K562 (cell line): ENCODE data around the gene KRT35. TPM values are rescaled to one million over a fixed set of nuclear protein-coding genes. Genes with fewer than 3 reads are reported as not detected.

Source experiments
- ATAC-seq: fragments of 200-7000 bp; cut with Tn5 transposase; 3 replicates; pipeline ENCODE4 v1.9.1; 2020; ENCODE audit warnings: moderate library complexity
- BruUV-seq: library from RNA; stranded (reverse); fragments of 400-500 nt; replicated peaks from 2 replicates; lab custom pipeline; 2021; lab: Mats Ljungman, UMichigan
- CTCF ChIA-PET: fragments of 300-600 bp; formaldehyde crosslinking; extraction: SDS; loops from one replicate; lab custom pipeline; 2021; ENCODE audit warnings: low intra/inter-chr PET ratio; lab: Yijun Ruan, JAX
- POLR2A ChIA-PET: fragments of 300-600, 350-650 bp; sonication (Branson Sonifier 250); formaldehyde crosslinking; extraction: SDS; loops from one replicate; lab custom pipeline; 2021; ENCODE audit warnings: antibody characterized with exemption, inconsistent platforms; lab: Yijun Ruan, JAX
- DNase-seq, 4 experiments: peaks; one replicate each; pipeline versions ENCODE4 v3.0.0 to v3.0.0-alpha.2; 2011 to 2018; ENCODE audit warnings: low spot score in 3 of 4, mixed read lengths in 3 of 4; ENCODE audit errors: extremely low read depth in 1 of 4
- FAIRE-seq: peaks from 2 replicates; lab custom pipeline; 2011; peaks lifted over from hg19 to GRCh38; lab: Jason Lieb, UNC
- H2AFZ ChIP-seq: 2 replicates; pipeline ENCODE4 v1.6.0; 2011; ENCODE audit warnings: low read depth, low read length, control low read depth, inconsistent platforms
- H3K27ac ChIP-seq: fragments of 200-600 bp; 3 replicates; pipeline ENCODE4 v1.8.0; 2011; ENCODE audit warnings: low read depth, mild to moderate bottlenecking, control low read depth, inconsistent platforms, low read length, moderate library complexity, mixed read lengths; ENCODE audit errors: extremely low read depth
- H3K27me3 ChIP-seq, 2 experiments: fragments of 300-600 bp in 1 of 2; 2 replicates in 1 of 2; 3 replicates in 1 of 2; pipeline versions ENCODE4 v1.6.0 to v1.8.0; 2011; ENCODE audit warnings: inconsistent platforms in 2 of 2, low read length in 2 of 2, mild to moderate bottlenecking in 1 of 2, mixed read lengths in 1 of 2, moderate library complexity in 1 of 2; ENCODE audit not compliant: control insufficient read depth in 2 of 2, insufficient read depth in 2 of 2
- H3K36me3 ChIP-seq: fragments of 300-600 bp; 3 replicates; pipeline ENCODE4 v1.8.0; 2011; ENCODE audit warnings: mild to moderate bottlenecking, low read length, inconsistent platforms; ENCODE audit not compliant: control insufficient read depth, insufficient read depth
- H3K4me1 ChIP-seq, 2 experiments: fragments of 200-600 bp in 1 of 2; replicated peaks in 1 of 2; 2 replicates in 1 of 2; 3 replicates in 1 of 2; pipeline versions ENCODE4 v1.5.1 to v1.8.0; 2011; ENCODE audit warnings: inconsistent platforms in 2 of 2, low read length in 2 of 2, mild to moderate bottlenecking in 1 of 2, mixed read lengths in 1 of 2, moderate library complexity in 1 of 2; ENCODE audit not compliant: control insufficient read depth in 2 of 2, insufficient read depth in 2 of 2
- H3K4me2 ChIP-seq: 2 replicates; pipeline ENCODE4 v1.6.1; 2011; ENCODE audit warnings: low read length, control low read depth, inconsistent platforms, mixed read lengths; ENCODE audit not compliant: insufficient read depth
- H3K4me3 ChIP-seq: fragments of 200-600 bp; sonication (generic), shearing (Covaris generic); 2 replicates; pipeline ENCODE4 v1.5.1; 2016; ENCODE audit warnings: control low read depth, inconsistent platforms
- H3K79me2 ChIP-seq: fragments of 200-600 bp; 3 replicates; pipeline ENCODE4 v1.8.0; 2011; ENCODE audit warnings: low read length, inconsistent platforms; ENCODE audit not compliant: control insufficient read depth, insufficient read depth
- H3K9ac ChIP-seq, 2 experiments: 2 replicates each; pipeline versions ENCODE4 v1.6.0 to v1.6.1; 2011; ENCODE audit warnings: low read depth in 2 of 2, low read length in 2 of 2, control low read depth in 1 of 2, inconsistent platforms in 1 of 2, mild to moderate bottlenecking in 1 of 2, mixed read lengths in 1 of 2; ENCODE audit not compliant: insufficient read depth in 1 of 2
- H3K9me1 ChIP-seq: one replicate; pipeline ENCODE4 v1.6.0; 2011; ENCODE audit warnings: inconsistent platforms, mild to moderate bottlenecking, low read length, moderate library complexity; ENCODE audit not compliant: control insufficient read depth, insufficient read depth
- H3K9me3 ChIP-seq: replicated peaks from 2 replicates; pipeline ENCODE4 v1.5.1; 2011; ENCODE audit warnings: low read depth, low read length, inconsistent platforms; ENCODE audit not compliant: control insufficient read depth, insufficient read depth
- H4K20me1 ChIP-seq: replicated peaks from 2 replicates; pipeline ENCODE4 v1.6.1; 2011; ENCODE audit warnings: low read length, inconsistent platforms, mixed read lengths; ENCODE audit not compliant: control insufficient read depth, insufficient read depth
- AFF1 ChIP-seq, 2 experiments: fragments of 450-650 bp; IDR thresholded peaks; 2 replicates each; pipeline ENCODE4 v1.6.1; 2018; ENCODE audit warnings: mild to moderate bottlenecking in 2 of 2, low read depth in 1 of 2; ENCODE audit not compliant: partially characterized antibody in 2 of 2
- BCLAF1 ChIP-seq, 2 experiments: fragments of 450-650 bp in 1 of 2; IDR thresholded peaks; 2 replicates each; pipeline ENCODE4 v1.6.1; 2011 to 2017; ENCODE audit warnings: low read depth in 2 of 2, antibody characterized with exemption in 1 of 2, borderline replicate concordance in 1 of 2, low read length in 1 of 2, mild to moderate bottlenecking in 1 of 2, mixed read lengths in 1 of 2; ENCODE audit not compliant: control insufficient read depth in 1 of 2
- EWSR1 ChIP-seq: fragments of 450-650 bp; IDR thresholded peaks from 2 replicates; pipeline ENCODE4 v1.6.1; 2018; ENCODE audit warnings: borderline replicate concordance, mild to moderate bottlenecking, low read depth, moderate library complexity; ENCODE audit not compliant: partially characterized antibody
- HDAC3 ChIP-seq: fragments of 450-650 bp; IDR thresholded peaks from 2 replicates; pipeline ENCODE4 v1.6.1; 2018; ENCODE audit warnings: borderline replicate concordance, mild to moderate bottlenecking, moderate library complexity; ENCODE audit not compliant: partially characterized antibody
- PATZ1 ChIP-seq: fragments of 250-450 bp; sonication (Bioruptor Pico); IDR thresholded peaks from 2 replicates; pipeline ENCODE4 v1.5.0; 2020; ENCODE audit warnings: mild to moderate bottlenecking, borderline replicate concordance
- RNF219 ChIP-seq: fragments of 250-450 bp; sonication (Bioruptor Pico); IDR thresholded peaks from 2 replicates; pipeline ENCODE4 v1.5.0; 2022; ENCODE audit warnings: mild to moderate bottlenecking
- ZBTB7A ChIP-seq: IDR thresholded peaks from 2 replicates; pipeline ENCODE4 v1.6.1; 2011; ENCODE audit warnings: low read depth, mild to moderate bottlenecking, low read length, moderate library complexity, borderline replicate concordance; ENCODE audit not compliant: control insufficient read depth
- WGBS: fragments of 100-300 bp; shearing (Covaris generic); methylation state at CpG from one replicate; pipeline ENCODE4 v1.1.6; 2016; ENCODE audit warnings: low coverage, mixed read lengths; ENCODE audit not compliant: insufficient coverage; ENCODE audit errors: missing lambda C conversion rate; 5-methylcytosine and 5-hydroxymethylcytosine counted together
- in situ Hi-C: fragments of 300-500 bp; cut with MboI; formaldehyde crosslinking; loops from 4 replicates; pipeline ENCODE4 v1.15.0; 2018; ENCODE audit warnings: inconsistent platforms, mixed read lengths
- intact Hi-C: fragments of 100-400 bp; cut with micrococcal nuclease; formaldehyde crosslinking; loops from 2 replicates; pipeline ENCODE4 v1.14.2; 2022
- polyA plus RNA-seq, 8 experiments: library from polyadenylated mRNA; depleted of rRNA in 4 of 8; stranded (reverse) in 5 of 8; unstranded in 3 of 8; fragments of >200 nt; fragmentation: Nextera tagmentation in 2 of 8; fragmentation: Illumina TruSeq in 1 of 8; extraction: Ambion mirVana in 2 of 8; extraction: Trizol in 1 of 8; gene quantifications; 2 replicates each; pipeline versions ENCODE4 v1.2.1 to v1.2.3, GENCODE V29; 2011 to 2014; ENCODE audit warnings: inconsistent platforms in 1 of 8, missing spikeins in 1 of 8
- total RNA-seq, 7 experiments: library from RNA; depleted of rRNA in 6 of 7; stranded (reverse); fragments of >200 nt in 6 of 7; fragmentation: Illumina TruSeq in 2 of 7; extraction: Trizol in 2 of 7; gene quantifications; 2 replicates each; pipeline versions ENCODE4 v1.2.1 to v1.2.3, GENCODE V29; 2011 to 2021; ENCODE audit warnings: low replicate concordance in 1 of 7

Gene KRT35
- total and polyA plus RNA-seq, 9 of the 15 experiments (the other 6 are each of a cell fraction or from before 2014, with no cell fraction given) = not detected

- TF ChIP-seq BCLAF1 (IDR thresholded peaks at IDR 0.05; ENCODE audit: borderline replicate concordance in 1 of 2, control insufficient read depth in 1 of 2, low read depth in 2 of 2, low read length in 1 of 2) (no peak), EWSR1 (no peak), PATZ1 (no peak), ZBTB7A (no peak)
Measured at GRCh38 chr17:41468346-41468745, 12.6 kb downstream of the KRT35 start (continued).

GRCh38 chr17:41467561-41467960, 13.4 kb downstream of the KRT35 start:
- intact Hi-C loops = no loop called here
- DNase-seq (no peak), FAIRE-seq (no peak), ATAC-seq (no peak)
- 0% methylated on average over 4 of the region's 4 CpGs for WGBS
- ChIA-PET POLR2A (no interaction called here), CTCF (no interaction called here)
- Histone ChIP-seq H3K36me3 (no peaks in the 10 kb centered on the region), H3K9me3 (no peaks in the 10 kb centered on the region), H3K4me3 (no peak overlapping the region), H3K27me3 (peaks cover 31 to 55% of the 10 kb centered on the region in 2 experiments), H2AFZ (no peak overlapping the region), H3K4me2 (no peak overlapping the region), H3K4me1 (0 out of 5 replicates have a peak, but pooled peaks cover 0 to 2% of the 10 kb centered on the region in 2 experiments), H4K20me1 (no peaks in the 10 kb centered on the region), H3K27ac (no peak overlapping the region), H3K79me2 (no peaks in the 10 kb centered on the region), H3K9me1 (no peaks in the 10 kb centered on the region), H3K9ac (no peak overlapping the region)
- no TSS peak for BruUV-seq
- in situ Hi-C loops = no loop called here
- TF ChIP-seq HDAC3 (no peak), AFF1 (IDR thresholded peaks at IDR 0.05; ENCODE audit: low read depth in 1 of 2, partially characterized antibody in 2 of 2) (no peak), RNF219 (CRISPR knock-in tag) (no peak)
